ENCODE results near the gene SH3BGRL3.
"Not testable (repeated sequence)": the region's sequence is repeated elsewhere in the genome, so short reads cannot be mapped to it uniquely, and the experiment has no call there.

The SH3BGRL3 gene

DNA sequence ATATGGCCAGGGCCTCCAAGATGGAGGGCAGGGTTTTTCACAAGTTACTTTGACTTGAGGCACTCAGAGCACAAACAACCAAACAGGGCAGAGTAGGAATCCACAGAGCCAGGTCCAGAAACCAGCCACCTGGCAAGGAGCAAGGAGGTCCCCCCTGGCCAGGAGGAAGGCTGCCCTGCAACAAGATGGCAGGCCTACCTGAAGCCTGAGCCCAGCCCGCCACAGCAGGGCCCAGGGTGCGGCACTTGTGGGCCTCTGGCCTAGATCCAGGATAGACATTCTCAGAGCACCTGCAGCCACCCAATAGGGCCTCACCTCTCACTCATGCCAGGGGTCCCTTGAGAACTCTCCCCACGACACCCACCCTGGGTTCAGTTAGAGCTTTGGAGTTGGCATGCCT is 11.5 kb downstream of the SH3BGRL3 start:
- TF ChIP-seq, protein P1, sequence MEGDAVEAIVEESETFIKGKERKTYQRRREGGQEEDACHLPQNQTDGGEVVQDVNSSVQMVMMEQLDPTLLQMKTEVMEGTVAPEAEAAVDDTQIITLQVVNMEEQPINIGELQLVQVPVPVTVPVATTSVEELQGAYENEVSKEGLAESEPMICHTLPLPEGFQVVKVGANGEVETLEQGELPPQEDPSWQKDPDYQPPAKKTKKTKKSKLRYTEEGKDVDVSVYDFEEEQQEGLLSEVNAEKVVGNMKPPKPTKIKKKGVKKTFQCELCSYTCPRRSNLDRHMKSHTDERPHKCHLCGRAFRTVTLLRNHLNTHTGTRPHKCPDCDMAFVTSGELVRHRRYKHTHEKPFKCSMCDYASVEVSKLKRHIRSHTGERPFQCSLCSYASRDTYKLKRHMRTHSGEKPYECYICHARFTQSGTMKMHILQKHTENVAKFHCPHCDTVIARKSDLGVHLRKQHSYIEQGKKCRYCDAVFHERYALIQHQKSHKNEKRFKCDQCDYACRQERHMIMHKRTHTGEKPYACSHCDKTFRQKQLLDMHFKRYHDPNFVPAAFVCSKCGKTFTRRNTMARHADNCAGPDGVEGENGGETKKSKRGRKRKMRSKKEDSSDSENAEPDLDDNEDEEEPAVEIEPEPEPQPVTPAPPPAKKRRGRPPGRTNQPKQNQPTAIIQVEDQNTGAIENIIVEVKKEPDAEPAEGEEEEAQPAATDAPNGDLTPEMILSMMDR (IDR thresholded peaks at IDR 0.05; ENCODE audit: low read length, missing control alignments) = no peak
- no peak for DNase-seq (ENCODE audit: low read depth)

DNA sequence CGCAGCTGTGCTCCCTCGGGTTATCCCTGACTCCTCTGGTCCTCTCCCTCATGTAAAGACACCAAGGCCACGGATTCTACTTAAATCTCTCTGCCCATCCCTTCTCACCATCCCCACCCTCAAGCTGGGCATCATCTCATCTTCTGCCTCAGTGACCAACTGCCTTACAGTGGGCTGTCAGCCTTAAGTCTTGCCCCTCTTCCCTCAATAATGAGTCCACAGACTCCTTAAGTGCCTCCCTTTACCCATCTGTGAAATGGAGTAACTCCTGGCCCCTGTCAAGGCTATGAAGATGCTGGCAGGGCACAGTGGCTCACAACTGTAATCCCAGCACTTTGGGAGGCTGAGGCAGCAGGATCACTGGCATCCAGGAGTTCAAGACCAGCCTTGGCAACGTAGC is 12.1 kb downstream of the SH3BGRL3 start:
- no peak for DNase-seq (ENCODE audit: low read depth)
- TF ChIP-seq, protein P1 (IDR thresholded peaks at IDR 0.05; ENCODE audit: low read length, missing control alignments) = no peak
- no peak overlapping the region for H3K4me3 ChIP-seq (replicated peaks; ENCODE audit: low read depth, low read length)

More for the DNA sequence above, 11.5 kb downstream of the SH3BGRL3 start:
- H3K4me3 ChIP-seq (replicated peaks; ENCODE audit: low read depth, low read length) = no peak overlapping the region

DNA sequence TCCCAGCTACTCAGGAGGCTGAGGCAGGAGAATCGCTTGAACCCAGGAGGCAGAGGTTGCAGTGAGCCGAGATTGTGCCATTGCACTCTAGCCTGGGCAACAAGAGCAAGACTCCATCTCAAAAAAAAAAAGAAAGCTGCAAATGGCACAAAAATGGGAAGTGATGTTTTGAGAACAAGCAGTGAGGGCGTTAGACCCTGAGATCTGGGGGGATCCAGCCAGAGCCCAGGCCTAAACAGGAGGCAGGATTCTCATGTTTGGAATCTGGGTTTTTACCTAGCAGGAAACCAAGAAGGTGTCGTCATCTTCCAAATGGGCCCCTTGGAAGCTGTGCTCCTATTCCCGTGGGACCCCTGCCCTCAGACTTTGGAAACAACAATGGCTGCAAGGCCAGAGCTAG is 12.8 kb downstream of the SH3BGRL3 start:
- H3K4me3 ChIP-seq (replicated peaks; ENCODE audit: low read depth, low read length); DNase-seq (ENCODE audit: low read depth): not testable (repeated sequence)

DNA sequence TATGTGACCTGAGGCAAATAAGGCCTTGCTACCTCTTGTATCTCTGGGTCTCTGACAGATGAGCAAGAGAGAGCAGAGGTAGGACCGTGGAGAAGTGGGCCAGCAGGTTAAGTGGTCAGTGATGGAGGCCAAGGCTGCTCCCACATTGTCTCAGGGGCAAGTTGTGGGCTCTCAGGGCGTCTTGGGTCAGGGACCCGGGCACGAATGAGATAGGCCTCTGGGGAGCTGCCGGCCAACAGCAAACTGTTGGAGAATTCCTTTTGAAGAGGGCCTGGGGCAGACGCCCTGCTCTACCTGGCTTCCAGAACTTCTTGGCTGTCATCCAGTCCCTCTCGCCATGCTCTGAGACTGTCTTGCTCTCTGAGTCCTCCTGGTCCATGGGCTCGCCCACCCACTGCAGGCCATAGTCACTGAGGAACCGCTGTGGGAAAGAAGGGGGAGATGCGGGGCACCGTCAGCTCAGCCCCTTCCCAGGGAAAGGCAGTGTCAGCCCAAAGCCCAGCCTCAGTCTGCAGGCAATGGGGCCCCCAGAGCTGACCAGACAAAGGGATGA is 14.1 kb downstream of the SH3BGRL3 start:
- DNase-seq (ENCODE audit: low read depth) = no peak
- TF ChIP-seq, protein P1 (IDR thresholded peaks at IDR 0.05; ENCODE audit: low read length, missing control alignments) = no peak
- H3K4me3 ChIP-seq (replicated peaks; ENCODE audit: low read depth, low read length) = no peak overlapping the region

DNA sequence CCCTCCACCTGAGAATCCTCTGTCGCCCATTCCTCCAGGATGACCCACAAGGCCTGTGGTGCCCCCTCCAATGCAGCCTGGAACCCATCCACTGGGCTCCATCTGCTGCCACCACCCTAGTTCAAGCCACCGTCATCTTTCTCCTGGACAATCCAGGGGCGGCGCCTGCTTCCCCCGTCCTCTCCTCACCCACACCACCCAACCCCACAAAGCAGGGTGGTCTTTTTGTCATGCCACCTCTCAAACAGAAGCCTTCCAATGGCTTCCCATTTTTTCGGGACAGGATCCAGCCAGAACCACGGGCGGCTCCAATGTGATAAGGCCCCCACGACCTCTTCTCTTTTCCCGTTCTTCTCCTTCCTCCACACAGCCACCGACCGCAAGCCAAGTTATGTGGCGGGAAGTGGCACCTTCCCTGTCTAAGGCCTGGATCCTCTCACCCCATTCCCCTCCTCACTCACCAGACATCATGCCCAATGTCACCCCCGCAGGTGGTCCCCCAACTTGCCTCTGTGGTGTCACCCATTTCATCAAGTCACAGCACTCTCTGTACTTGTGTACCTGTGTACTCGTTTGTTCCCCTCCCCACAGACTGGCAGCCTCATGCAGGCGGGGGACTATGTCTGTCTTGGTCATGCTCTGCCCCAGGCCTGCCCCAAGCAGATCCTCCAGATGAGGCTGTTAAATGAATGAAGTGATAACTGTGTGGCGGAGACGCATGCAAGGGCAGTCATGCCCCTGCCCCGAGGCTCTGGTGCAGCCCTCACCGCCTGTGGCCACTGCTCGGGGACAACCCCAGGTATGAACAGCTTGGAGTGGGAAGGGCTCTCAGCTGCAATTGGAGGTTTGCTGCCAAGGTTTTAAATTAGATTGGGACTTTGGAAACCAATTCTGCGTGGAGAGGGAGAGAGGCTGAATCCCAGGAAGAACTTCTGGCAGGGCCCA is 15.6 kb downstream of the SH3BGRL3 start:
- DNase-seq (ENCODE audit: low read depth) = no peak
- H3K4me3 ChIP-seq (replicated peaks; ENCODE audit: low read depth, low read length) = no peak overlapping the region
- TF ChIP-seq, protein P1 (IDR thresholded peaks at IDR 0.05; ENCODE audit: low read length, missing control alignments) = no peak

DNA sequence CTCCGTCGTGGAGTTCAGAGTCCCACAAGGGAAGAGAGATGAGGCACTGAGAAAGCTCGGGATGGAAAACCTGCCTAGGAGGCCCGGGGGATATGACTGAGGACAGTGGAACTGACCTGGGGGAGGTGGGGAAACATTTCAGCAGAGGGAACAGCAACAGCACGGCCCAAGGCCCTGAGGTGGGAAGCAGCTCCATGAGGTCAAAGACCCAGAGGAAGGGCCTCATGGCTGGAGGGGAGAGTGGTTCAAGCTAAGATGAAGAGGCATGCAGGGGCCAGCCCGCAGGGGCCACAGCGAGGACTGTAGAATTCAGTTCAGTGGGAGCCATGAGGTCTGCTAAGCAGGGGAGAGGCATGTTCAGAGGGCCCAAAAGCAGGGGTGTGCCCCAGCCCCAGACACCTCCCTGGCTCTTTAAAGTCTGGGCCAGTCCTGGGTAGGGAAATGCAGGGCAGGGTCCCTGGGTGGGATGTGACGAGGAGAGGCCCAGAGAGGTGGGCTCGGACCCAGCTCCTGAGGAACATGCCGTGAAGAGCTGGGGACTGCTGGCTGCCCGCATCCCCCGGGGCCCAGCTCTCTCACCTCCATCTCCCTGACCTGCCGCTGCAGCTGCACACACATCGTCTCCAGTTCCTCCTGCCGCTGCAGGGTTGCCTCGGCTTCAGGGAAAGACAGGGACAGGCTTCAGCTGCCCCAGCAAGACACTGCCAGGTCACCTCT is 16.6 kb downstream of the SH3BGRL3 start:
- no peak for DNase-seq (ENCODE audit: low read depth)
- TF ChIP-seq, protein P1 (IDR thresholded peaks at IDR 0.05; ENCODE audit: low read length, missing control alignments) = no peak
- no peak overlapping the region for H3K4me3 ChIP-seq (replicated peaks; ENCODE audit: low read depth, low read length)
